Neural progenitor cell (in vitro differentiated cells): ENCODE data around the gene PTGR2.

Source experiments
- EZH2phosphoT487 ChIP-seq: fragments of 200-600 bp; sonication (generic); IDR thresholded peaks from 2 replicates; pipeline ENCODE4 v1.6.1; 2017; ENCODE audit warnings: antibody characterized with exemption
- TF ChIP-seq, protein P1 (sequence below): fragments of 200-600 bp; sonication (generic); IDR thresholded peaks from 2 replicates; pipeline ENCODE4 v1.5.1; 2017; ENCODE audit warnings: antibody characterized with exemption, mild to moderate bottlenecking

DNA sequence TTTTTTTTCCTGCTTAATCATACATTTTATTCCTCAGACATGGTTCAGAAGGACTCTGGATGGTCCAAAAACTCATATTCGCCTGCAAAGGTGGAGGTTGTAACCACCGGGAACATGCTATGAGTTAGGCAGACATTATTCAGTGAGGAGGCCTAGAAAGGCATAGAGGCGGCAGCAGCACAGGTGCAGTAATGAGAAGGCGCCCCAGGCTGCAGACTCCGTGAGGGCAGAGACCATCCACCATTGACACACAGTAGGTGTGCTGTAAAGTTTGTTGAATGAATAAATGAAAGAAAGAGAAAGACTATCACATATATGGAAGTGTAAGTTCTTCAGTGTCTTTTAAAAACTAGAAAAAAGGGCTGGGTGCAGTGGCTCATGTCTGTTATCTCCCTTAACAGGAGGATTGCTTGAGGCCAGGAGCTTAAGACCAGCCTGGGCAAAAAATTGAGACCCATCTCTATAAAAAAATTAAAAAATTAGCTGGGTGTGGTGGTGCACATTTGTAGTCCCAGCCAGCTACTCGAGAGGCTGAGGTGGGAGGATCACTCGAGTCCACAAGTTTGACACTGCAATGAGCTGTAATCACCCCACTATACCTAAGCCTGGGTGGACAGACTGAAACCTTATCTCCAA is 34.5 kb upstream of the PTGR2 start:
- TF ChIP-seq, protein P1, sequence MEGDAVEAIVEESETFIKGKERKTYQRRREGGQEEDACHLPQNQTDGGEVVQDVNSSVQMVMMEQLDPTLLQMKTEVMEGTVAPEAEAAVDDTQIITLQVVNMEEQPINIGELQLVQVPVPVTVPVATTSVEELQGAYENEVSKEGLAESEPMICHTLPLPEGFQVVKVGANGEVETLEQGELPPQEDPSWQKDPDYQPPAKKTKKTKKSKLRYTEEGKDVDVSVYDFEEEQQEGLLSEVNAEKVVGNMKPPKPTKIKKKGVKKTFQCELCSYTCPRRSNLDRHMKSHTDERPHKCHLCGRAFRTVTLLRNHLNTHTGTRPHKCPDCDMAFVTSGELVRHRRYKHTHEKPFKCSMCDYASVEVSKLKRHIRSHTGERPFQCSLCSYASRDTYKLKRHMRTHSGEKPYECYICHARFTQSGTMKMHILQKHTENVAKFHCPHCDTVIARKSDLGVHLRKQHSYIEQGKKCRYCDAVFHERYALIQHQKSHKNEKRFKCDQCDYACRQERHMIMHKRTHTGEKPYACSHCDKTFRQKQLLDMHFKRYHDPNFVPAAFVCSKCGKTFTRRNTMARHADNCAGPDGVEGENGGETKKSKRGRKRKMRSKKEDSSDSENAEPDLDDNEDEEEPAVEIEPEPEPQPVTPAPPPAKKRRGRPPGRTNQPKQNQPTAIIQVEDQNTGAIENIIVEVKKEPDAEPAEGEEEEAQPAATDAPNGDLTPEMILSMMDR, result no peak
- TF ChIP-seq EZH2phosphoT487, result no peak
